NCI-H1417 treated with DMSO at 0.1 percent for 48 hours (cell line): ENCODE data around the gene WNT10A.

Experiments used
- DNase-seq: peaks from one replicate; lab custom pipeline; 2025; lab: John Stamatoyannopoulos, UW

WNT10A gene

GRCh38 chr2:218877331-218877730 lies 3.3 kb upstream of the WNT10A start:
- no peak for DNase-seq

GRCh38 chr2:218877891-218878290 lies 2.8 kb upstream of the WNT10A start:
- DNase-seq, result no peak

GRCh38 chr2:218878486-218878885 lies 2.2 kb upstream of the WNT10A start:
- no peak for DNase-seq

- no peak for DNase-seq
These were observed 1.5 kb upstream of the WNT10A start for GRCh38 chr2:218878926-218879761.

- no peak for DNase-seq
These were observed 913 bp upstream of the WNT10A start for GRCh38 chr2:218879776-218880101.

GRCh38 chr2:218880859-218881594 lies 375 bp downstream of the WNT10A start:
- no peak for DNase-seq

GRCh38 chr2:218881744-218882460 lies 1.2 kb downstream of the WNT10A start:
- no peak for DNase-seq

GRCh38 chr2:218882461-218882816 lies 1.8 kb downstream of the WNT10A start:
- no peak for DNase-seq

- no peak for DNase-seq
These were observed 2.3 kb downstream of the WNT10A start for GRCh38 chr2:218882866-218883366.

- no peak for DNase-seq
These were observed 3.1 kb downstream of the WNT10A start for GRCh38 chr2:218883491-218884490.

- no peak for DNase-seq
These were observed 3.9 kb downstream of the WNT10A start for GRCh38 chr2:218884519-218884918.

- no peak for DNase-seq
These were observed 5.6 kb downstream of the WNT10A start for GRCh38 chr2:218885981-218886947.

- no peak for DNase-seq
These were observed 6.4 kb downstream of the WNT10A start for GRCh38 chr2:218887079-218887478.

- DNase-seq, result no peak
These were observed 7.7 kb downstream of the WNT10A start for GRCh38 chr2:218888341-218888740.

- no peak for DNase-seq
These were observed 9.3 kb downstream of the WNT10A start for GRCh38 chr2:218889937-218890336.

- no peak for DNase-seq
These were observed 9.7 kb downstream of the WNT10A start for GRCh38 chr2:218890369-218890768.

GRCh38 chr2:218891275-218892135 lies 10.9 kb downstream of the WNT10A start:
- no peak for DNase-seq

- DNase-seq, result peak; percentile 39
These were observed 12.2 kb downstream of the WNT10A start for GRCh38 chr2:218892693-218893348.
